Ovary (tissue), 9 donors: ENCODE measurements around the gene HDAC9. TPM values are rescaled to one million over a fixed set of nuclear protein-coding genes. Genes with fewer than 3 reads are reported as not detected.

Experiments
- DNase-seq, 5 donors: peaks; one replicate each; pipeline ENCODE4 v3.0.0-alpha.2; 2019 to 2020
- H3K27ac ChIP-seq, 2 donors: fragments of 200-600 bp; one replicate each; pipeline versions ENCODE4 v1.5.1 to v1.8.0; 2019 to 2022
- H3K27me3 ChIP-seq: fragments of 200-600 bp; one replicate; pipeline ENCODE4 v1.8.0; 2022
- H3K36me3 ChIP-seq: fragments of 200-600 bp; sonication (generic); one replicate; pipeline ENCODE4 v1.5.1; 2019
- H3K4me1 ChIP-seq: one replicate; pipeline ENCODE4 v1.8.1; 2013; ENCODE audit warnings: mild to moderate bottlenecking, moderate library complexity; ENCODE audit not compliant: insufficient read depth
- H3K4me3 ChIP-seq: fragments of 200-600 bp; sonication (generic); one replicate; pipeline ENCODE4 v1.5.1; 2017
- H3K9me3 ChIP-seq, 2 donors: fragments of 200-600 bp in 1 of 2; sonication (generic) in 1 of 2; one replicate each; pipeline versions ENCODE4 v1.5.1 to v1.8.1; 2013 to 2019; ENCODE audit warnings: mild to moderate bottlenecking in 1 of 2, moderate library complexity in 1 of 2
- CTCF ChIP-seq, 3 donors: fragments of 450-650 bp in 2 of 3; fragments of 200-600 bp in 1 of 3; IDR thresholded peaks; one replicate each; pipeline versions ENCODE4 v1.5.1 to v1.8.0; 2016 to 2022; ENCODE audit warnings: antibody characterized with exemption in 3 of 3, mild to moderate bottlenecking in 1 of 3
- EP300 ChIP-seq: sonication (generic); formaldehyde crosslinking; IDR thresholded peaks from one replicate; pipeline ENCODE4 v1.6.1; 2017; ENCODE audit warnings: antibody characterized with exemption
- POLR2A ChIP-seq: fragments of 450-650 bp; IDR thresholded peaks from one replicate; pipeline ENCODE4 v1.6.1; 2017; ENCODE audit warnings: antibody characterized with exemption, mild to moderate bottlenecking, moderate library complexity
- WGBS, 3 donors: extraction: QIAGEN DNeasy Blood & Tissue Kit in 1 of 3; methylation state at CpG; one replicate each; pipeline versions ENCODE4 v1.1.5 to v1.1.7; 2013 to 2017; 5-methylcytosine and 5-hydroxymethylcytosine counted together
- intact Hi-C, 4 donors: fragments of 100-400 bp; cut with DNase I; formaldehyde crosslinking; loops; one replicate each; pipeline versions ENCODE4 v1.11.0 to v1.15.1; 2022 to 2023
- polyA plus RNA-seq, 2 donors: library from polyadenylated mRNA; stranded (reverse); fragments of 200-250 nt in 1 of 2; fragments of 350-450 nt in 1 of 2; fragmentation: Illumina TruSeq in 1 of 2; extraction: RNeasy Lipid Tissue Mini Kit (QIAGEN cat#74804) in 1 of 2; gene quantifications; one replicate each; pipeline ENCODE4 v1.2.3, GENCODE V29; 2013 to 2014
- total RNA-seq, 7 donors: library from RNA; depleted of rRNA in 2 of 7; stranded (reverse); fragments of >200 nt in 2 of 7; fragmentation: NEBNext Ultra II Directional in 3 of 7; extraction: Animal tissue kit (Norgen Biotek cat#: 25700) in 3 of 7; gene quantifications; one replicate each; pipeline versions ENCODE4 v1.1.0 to v1.2.4, GENCODE V29; 2016 to 2023
- donor health status: DM: no; HTN: no; CAD: no; lungs with moderate emphysema.
- donor health status: DM: no; HTN: no; CAD: no.
- donor health status: Bipolar disorder and iron deficiency.
- donor health status: DM: yes; HTN: yes; CAD: no.
- donor health status: DM: no; HTN: no; CAD: no.
- donor health status: DM: yes; HTN: yes; CAD: no.

The HDAC9 gene
- total and polyA plus RNA-seq, 9 donors: 1.7 to 22.3 (median 6.0) TPM

- no peak overlapping the region for H3K27ac ChIP-seq
Measured at GRCh38 chr7:18497800-18498199, 2.3 kb downstream of the HDAC9 start.

GRCh38 chr7:18498341-18498740 lies 2.8 kb downstream of the HDAC9 start:
- no peaks in the 10 kb centered on the region for H3K27me3 ChIP-seq
- H3K4me1 ChIP-seq: no peaks in the 10 kb centered on the region
- H3K27ac ChIP-seq: no peak overlapping the region
- whole genome bisulfite sequencing, 3 donors: 65 to 78% (median 74%) methylated on average over 2 of the region's 2 CpGs
- no peak for TF ChIP-seq CTCF (IDR thresholded peaks at IDR 0.05)
- no peak for TF ChIP-seq POLR2A
- TF ChIP-seq EP300: no peak
- intact Hi-C loops: no loop called here
- H3K4me3 ChIP-seq: no peak overlapping the region
- no peak for DNase-seq
- no peaks in the 10 kb centered on the region for H3K36me3 ChIP-seq
- no peaks in the 10 kb centered on the region for H3K9me3 ChIP-seq

More at GRCh38 chr7:18497800-18498199, 2.3 kb downstream of the HDAC9 start:
- DNase-seq: no peak
- TF ChIP-seq POLR2A: no peak
- TF ChIP-seq EP300: no peak
- TF ChIP-seq CTCF (IDR thresholded peaks at IDR 0.05): no peak
- no peaks in the 10 kb centered on the region for H3K27me3 ChIP-seq
- no peaks in the 10 kb centered on the region for H3K36me3 ChIP-seq
- H3K4me3 ChIP-seq: no peak overlapping the region
- no peaks in the 10 kb centered on the region for H3K9me3 ChIP-seq
- intact Hi-C loops: no loop called here
- H3K4me1 ChIP-seq: no peaks in the 10 kb centered on the region

DNA sequence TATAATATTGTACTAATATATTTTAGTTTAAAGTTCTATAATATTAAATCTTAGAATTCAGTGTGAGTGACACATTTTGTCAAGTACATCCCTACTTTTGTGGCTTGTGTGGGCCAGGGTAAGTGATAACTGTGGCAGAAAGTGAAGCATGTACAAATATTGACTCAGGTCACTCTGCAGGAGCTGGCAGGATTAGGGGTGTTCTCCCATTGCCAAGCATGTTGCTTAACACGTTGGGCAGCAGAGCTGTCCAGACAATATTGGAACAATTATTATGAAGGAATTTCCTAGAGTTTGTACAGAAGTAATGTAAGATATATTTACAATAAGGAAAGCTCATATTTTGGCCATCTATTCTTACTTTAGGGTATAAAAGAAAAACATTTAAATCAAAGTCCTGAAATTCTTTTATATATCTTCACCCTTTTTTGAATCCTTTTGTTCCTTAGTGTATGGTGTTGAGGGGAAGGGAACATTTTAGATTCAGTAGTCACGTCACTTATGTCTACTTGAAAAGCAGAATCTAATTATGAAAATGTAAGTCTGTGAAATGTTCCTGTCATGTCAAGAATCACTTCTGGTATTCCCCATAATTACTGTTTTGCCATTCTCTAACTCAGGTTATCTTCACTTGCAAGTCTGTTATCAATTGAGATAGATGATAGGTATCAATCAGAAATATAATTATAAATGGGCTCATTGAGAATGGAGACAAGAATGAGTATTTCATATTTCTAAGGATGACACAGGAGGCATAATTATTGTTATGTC lies 4.0 kb downstream of the HDAC9 start:
- intact Hi-C loops: no loop called here
- no peak for DNase-seq
- no peak for TF ChIP-seq CTCF (IDR thresholded peaks at IDR 0.05)
- TF ChIP-seq POLR2A: no peak
- no peak for TF ChIP-seq EP300
- WGBS, 3 donors: 55 to 67% (median 64%) methylated on average over 2 of the region's 2 CpGs
- no peak overlapping the region for H3K27ac ChIP-seq
- H3K4me3 ChIP-seq: no peak overlapping the region
- H3K4me1 ChIP-seq: no peaks in the 10 kb centered on the region
- no peaks in the 10 kb centered on the region for H3K36me3 ChIP-seq
- H3K9me3 ChIP-seq: no peaks in the 10 kb centered on the region
- no peaks in the 10 kb centered on the region for H3K27me3 ChIP-seq

- H3K27me3 ChIP-seq: no peaks in the 10 kb centered on the region
- no peak for DNase-seq
- TF ChIP-seq POLR2A (no peak), CTCF (IDR thresholded peaks at IDR 0.05) (no peak), EP300 (no peak)
- intact Hi-C loops: no loop called here
- 16 to 37% (median 21%) methylated on average over 4 of the region's 4 CpGs for WGBS, 3 donors
- no peak overlapping the region for H3K4me3 ChIP-seq
- H3K9me3 ChIP-seq: no peaks in the 10 kb centered on the region
- H3K36me3 ChIP-seq: no peaks in the 10 kb centered on the region
- H3K27ac ChIP-seq: no peak overlapping the region
- no peaks in the 10 kb centered on the region for H3K4me1 ChIP-seq
Measured at GRCh38 chr7:18503126-18503866, 7.7 kb downstream of the HDAC9 start.
